ENCODE data around the gene GPR153. TPM values are rescaled to one million over a fixed set of nuclear protein-coding genes. Genes with fewer than 3 reads are reported as not detected.

GPR153 gene
- polyA plus RNA-seq, 1 of the 3 experiments (the other 2 are of a cell fraction) = 6.6 TPM

GRCh38 chr1:6221210-6221784 lies 39.6 kb downstream of the GPR153 start:
- H3K4me1 ChIP-seq (ENCODE audit: control insufficient read depth in 1 of 2, insufficient read depth in 2 of 2, low read depth in 1 of 2, low read length in 1 of 2) = no peaks in the 10 kb centered on the region
- TF ChIP-seq RFX5 (IDR thresholded peaks at IDR 0.05; ENCODE audit: low read length) = no peak
- TF ChIP-seq ELF1 (IDR thresholded peaks at IDR 0.05) = no peak
- no peak for TF ChIP-seq ZBTB33 (IDR thresholded peaks at IDR 0.05; ENCODE audit: borderline replicate concordance, low read depth)
- TF ChIP-seq GATA2 (CRISPR knock-in tag; IDR thresholded peaks at IDR 0.05) = no peak
- TF ChIP-seq TEAD4 (IDR thresholded peaks at IDR 0.05; ENCODE audit: borderline replicate concordance, insufficient read depth) = no peak
- no peak for TF ChIP-seq REST (IDR thresholded peaks at IDR 0.05; ENCODE audit: low read depth, low read length)
- no peak for TF ChIP-seq FOSL2 (IDR thresholded peaks at IDR 0.05; ENCODE audit: borderline replicate concordance, low read depth)
- no peak for TF ChIP-seq CHD2 (IDR thresholded peaks at IDR 0.05; ENCODE audit: low read length, partially characterized antibody)
- no peak for TF ChIP-seq USF2 (IDR thresholded peaks at IDR 0.05; ENCODE audit: borderline replicate concordance, low read depth, low read length)
- TF ChIP-seq CTCF (IDR thresholded peaks at IDR 0.05) = no peak
- TF ChIP-seq RCOR1 (IDR thresholded peaks at IDR 0.05; ENCODE audit: low read length) = no peak
- no peak for TF ChIP-seq MAX (IDR thresholded peaks at IDR 0.05; ENCODE audit: low read depth)
- no peak for TF ChIP-seq TCF12 (IDR thresholded peaks at IDR 0.05)
- TF ChIP-seq YY1 (IDR thresholded peaks at IDR 0.05; ENCODE audit: low read depth) = no peak
- TF ChIP-seq TAF1 (IDR thresholded peaks at IDR 0.05; ENCODE audit: borderline replicate concordance, low read depth, low read length) = no peak
- no peak for TF ChIP-seq FOXJ3 (CRISPR knock-in tag; IDR thresholded peaks at IDR 0.05)
- no peaks in the 10 kb centered on the region for H3K9me2 ChIP-seq
- no peaks in the 10 kb centered on the region for H4K20me1 ChIP-seq (ENCODE audit: insufficient read depth)
- no peaks in the 10 kb centered on the region for H3F3A ChIP-seq (replicated peaks; ENCODE audit: insufficient read depth)
- no peak overlapping the region for H3K4me3 ChIP-seq (ENCODE audit: low read depth in 2 of 2, low read length in 1 of 2)
- CTCF ChIA-PET = interaction anchor here (0.8 to 2.5 kb wide), 10 partner anchors 10 to 36 kb away, joined by 3 to 10 read pairs (median 3); no protein-coding TSS in a partner anchor
- POLR2A ChIA-PET = no interaction called here
- H3K4me2 ChIP-seq = no peak overlapping the region
- H3K9ac ChIP-seq = no peak overlapping the region
- no peaks in the 10 kb centered on the region for H3K9me3 ChIP-seq
- peaks cover 6 to 31% of the 10 kb centered on the region in 2 experiments for H3K36me3 ChIP-seq (replicated peaks in 1 of 2; ENCODE audit: control insufficient read depth in 1 of 2, insufficient read depth in 2 of 2, low read length in 1 of 2)
- H3K27ac ChIP-seq (ENCODE audit: low read depth in 2 of 2, low read length in 1 of 2) = no peak overlapping the region
- 93% methylated on average over 11 of the region's 12 CpGs for WGBS (ENCODE audit: low lambda C conversion rate)
- no peak for DNase-seq
- no peak overlapping the region for H2AFZ ChIP-seq (ENCODE audit: low read depth)
- H3K79me2 ChIP-seq (ENCODE audit: insufficient read depth) = peaks cover 3% of the 10 kb centered on the region; the same call in 1 of the 2 replicates
- no peaks in the 10 kb centered on the region for H3K27me3 ChIP-seq (ENCODE audit: insufficient read depth)

Measured in SK-N-SH (cell line).